ENCODE results near the gene C2.

GRCh38 chr6:31930962-31931361, 3.4 kb downstream of the C2 start:
- TF ChIP-seq CTCF (IDR thresholded peaks at IDR 0.05), result no peak
- no peak for TF ChIP-seq POLR2A (IDR thresholded peaks at IDR 0.05)
- no peak for TF ChIP-seq EP300 (IDR thresholded peaks at IDR 0.05)
